G401.6 (cell line): ENCODE measurements around the gene TPD52L1.
"Not testable (repeated sequence)": the region's sequence is repeated elsewhere in the genome, so short reads cannot be mapped to it uniquely, and the experiment has no call there.

Source experiments
- FAIRE-seq: peaks from 2 replicates; lab custom pipeline; 2012; peaks lifted over from hg19 to GRCh38; lab: Jason Lieb, UNC

Gene TPD52L1

GRCh38 chr6:125273965-125274364 is 120.4 kb downstream of the TPD52L1 start:
- FAIRE-seq: no peak

DNA sequence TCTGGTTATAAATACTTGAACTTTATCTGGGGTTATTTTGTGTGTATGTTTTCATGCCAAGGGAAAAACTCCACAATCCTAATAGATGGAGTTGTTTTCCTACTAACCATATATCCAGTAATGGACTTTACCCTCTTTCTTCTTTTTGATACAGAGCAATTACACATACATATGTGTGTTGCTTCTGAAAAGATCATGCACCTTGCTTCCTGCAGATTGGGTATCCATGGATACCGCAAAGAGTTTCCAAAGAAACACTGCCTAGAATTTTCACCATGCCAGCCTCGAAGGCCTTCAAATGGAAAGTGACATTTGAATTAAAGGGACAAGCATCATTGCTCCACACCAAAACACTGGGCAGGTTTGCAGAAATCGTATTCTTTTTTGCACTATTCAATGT is 121.4 kb downstream of the TPD52L1 start:
- FAIRE-seq: no peak

GRCh38 chr6:125275779-125276178 is 122.2 kb downstream of the TPD52L1 start:
- FAIRE-seq: no peak

GRCh38 chr6:125277838-125278237 is 124.3 kb downstream of the TPD52L1 start:
- FAIRE-seq: no peak

GRCh38 chr6:125279961-125280360 is 126.4 kb downstream of the TPD52L1 start:
- no peak for FAIRE-seq

DNA sequence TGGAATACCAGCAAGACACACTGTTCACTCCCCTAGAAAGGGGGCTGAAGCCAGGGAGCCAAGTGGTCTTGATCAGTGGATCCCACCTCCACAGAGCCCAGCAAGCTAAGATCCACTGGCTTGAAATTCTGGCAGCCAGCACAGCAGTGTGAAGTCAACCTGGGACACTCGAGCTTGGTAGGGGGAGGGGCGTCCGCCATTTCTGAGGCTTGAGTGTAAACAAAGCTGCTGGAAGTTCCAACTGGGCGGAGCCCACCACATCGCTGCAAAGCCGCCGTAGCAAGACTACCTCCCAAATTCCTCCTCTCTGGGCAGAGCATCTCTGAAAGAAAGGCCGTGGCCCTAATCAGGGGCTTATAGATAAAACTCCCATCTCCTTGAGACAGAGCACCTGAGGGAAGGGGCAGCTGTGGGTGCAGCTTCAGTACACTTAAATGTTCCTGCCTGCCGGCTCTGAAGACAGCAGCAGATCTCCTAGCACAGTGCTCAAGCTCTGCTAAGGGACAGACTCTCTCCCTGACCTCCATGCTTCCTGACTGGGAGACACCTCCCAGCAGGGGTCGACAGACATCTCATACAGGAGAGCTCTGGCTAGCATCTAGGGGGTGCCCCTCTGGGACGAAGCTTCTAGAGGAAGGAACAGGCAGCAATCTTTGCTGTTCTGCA is 126.9 kb downstream of the TPD52L1 start:
- FAIRE-seq: not testable (repeated sequence)

- FAIRE-seq: not testable (repeated sequence)
Measured at GRCh38 chr6:125282470-125282869, 128.9 kb downstream of the TPD52L1 start.

GRCh38 chr6:125285353-125285752 is 131.8 kb downstream of the TPD52L1 start:
- FAIRE-seq: peak; percentile 50

DNA sequence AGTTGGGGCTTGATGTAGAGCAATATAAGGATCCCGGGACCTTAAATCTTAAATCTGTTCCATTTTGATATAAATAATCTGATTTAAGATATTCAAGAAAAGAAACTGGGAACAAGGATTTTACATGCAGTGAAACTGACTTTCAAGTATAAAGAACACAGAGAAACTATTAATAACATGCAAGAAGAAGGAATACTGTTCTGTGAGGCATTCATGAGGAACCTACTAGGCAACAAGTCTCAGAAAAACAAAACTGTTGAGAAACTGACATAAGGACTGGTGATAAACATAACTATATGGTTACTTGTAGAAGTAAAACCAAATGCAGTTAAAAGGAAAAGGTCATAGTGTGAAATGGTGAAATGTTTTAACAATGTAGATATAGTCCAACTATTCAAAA is 132.4 kb downstream of the TPD52L1 start:
- no peak for FAIRE-seq

DNA sequence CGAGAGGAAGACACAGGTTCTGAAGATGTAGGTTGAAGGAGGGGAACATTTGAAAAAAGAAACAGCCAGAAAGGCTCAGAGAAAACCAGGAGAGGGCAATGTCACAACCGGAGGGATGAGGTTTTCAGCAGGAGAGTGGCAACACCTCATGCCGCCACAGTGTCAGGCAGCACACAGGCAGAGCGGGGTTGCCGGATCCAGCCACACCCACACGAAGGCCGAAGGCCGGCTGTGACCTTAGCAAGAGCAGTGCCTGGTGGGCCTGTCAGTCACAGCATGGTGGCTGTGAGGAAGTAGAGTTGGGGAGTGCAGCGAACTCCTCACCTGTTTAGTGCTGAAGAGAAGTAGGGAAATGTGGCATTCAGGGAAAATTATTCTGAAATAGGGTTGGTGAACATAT is 134.1 kb downstream of the TPD52L1 start:
- no peak for FAIRE-seq

GRCh38 chr6:125293587-125293986 is 140.0 kb downstream of the TPD52L1 start:
- no peak for FAIRE-seq

DNA sequence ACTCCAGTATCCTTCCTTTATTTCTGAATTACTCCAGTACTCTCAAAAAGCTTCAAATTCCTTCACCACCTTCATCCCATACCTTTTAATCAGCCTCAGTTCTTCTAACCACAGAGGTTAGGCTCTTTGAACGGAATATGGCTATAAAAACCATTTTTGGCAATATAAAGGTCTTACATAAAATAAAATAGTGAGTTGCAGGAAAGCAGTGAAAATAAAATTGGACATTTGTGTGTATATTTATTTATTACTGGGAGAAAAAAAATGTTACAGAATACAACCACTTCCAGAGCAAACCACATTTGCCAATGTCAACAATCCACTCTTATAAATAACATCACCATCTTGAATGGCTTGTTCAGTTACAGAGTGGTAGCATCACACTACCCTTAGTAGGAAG is 140.5 kb downstream of the TPD52L1 start:
- no peak for FAIRE-seq

- FAIRE-seq: no peak
Measured at GRCh38 chr6:125294925-125295324, 141.4 kb downstream of the TPD52L1 start.

- no peak for FAIRE-seq
Measured at GRCh38 chr6:125296471-125296870, 142.9 kb downstream of the TPD52L1 start.

GRCh38 chr6:125299257-125299656 is 145.7 kb downstream of the TPD52L1 start:
- no peak for FAIRE-seq

GRCh38 chr6:125300992-125301434 is 147.4 kb downstream of the TPD52L1 start:
- no peak for FAIRE-seq

DNA sequence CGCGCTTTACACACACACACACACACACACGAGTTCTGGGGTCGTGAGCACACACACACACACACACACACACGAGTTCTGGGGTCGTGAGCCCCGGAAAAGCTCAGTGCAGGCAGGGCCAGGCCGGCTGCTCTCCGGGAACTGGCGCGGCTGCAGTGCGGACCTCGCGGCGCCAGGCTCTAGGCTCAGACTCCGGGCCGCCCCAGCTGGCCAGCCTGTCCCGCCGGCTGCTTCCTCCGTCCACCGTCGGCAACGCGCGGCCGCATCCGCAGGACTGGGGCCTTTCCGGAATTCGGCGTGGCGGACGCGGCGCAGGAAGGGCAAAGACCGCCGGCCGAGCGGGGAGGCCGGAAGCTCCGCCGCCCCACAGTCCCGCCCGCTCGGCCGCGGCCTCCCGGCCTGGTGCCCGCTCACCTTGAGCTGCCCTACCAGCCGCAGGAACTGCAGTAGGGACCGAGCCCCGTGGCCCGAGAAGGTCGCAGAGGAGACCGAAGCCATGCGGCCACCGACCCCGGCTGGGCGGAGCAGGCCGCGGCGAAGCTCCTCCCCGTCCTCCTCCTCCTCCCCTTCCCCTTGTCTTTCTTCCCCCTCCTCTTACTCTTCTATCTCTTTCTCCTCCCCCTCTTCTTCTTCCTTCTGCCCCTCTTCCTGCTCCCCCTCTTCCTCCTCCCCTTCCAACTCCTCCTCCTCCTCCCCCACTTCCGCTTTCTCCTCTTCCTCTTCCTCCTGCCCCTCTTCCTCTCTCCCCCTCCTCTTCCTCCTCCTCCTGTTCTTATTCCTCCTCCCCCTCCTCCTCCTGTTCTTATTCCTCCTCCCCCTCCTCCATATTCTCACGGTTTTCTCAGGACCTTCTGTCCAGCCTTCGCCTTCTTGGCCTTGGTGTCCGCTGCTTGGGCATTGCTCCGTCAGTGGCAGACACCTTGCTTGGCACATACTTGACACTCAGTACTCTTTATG is 148.1 kb downstream of the TPD52L1 start, which contains the start of gene HDDC2:
Gene HDDC2, minus strand, starts transcription at position 533 of the 957 bp plus-strand sequence. Its CDS starts 35 bp downstream, at position 498.
- FAIRE-seq: no peak

GRCh38 chr6:125302840-125303511 is 149.4 kb downstream of the TPD52L1 start:
- FAIRE-seq: no peak

GRCh38 chr6:125303512-125303854 is 149.9 kb downstream of the TPD52L1 start:
- FAIRE-seq: no peak

DNA sequence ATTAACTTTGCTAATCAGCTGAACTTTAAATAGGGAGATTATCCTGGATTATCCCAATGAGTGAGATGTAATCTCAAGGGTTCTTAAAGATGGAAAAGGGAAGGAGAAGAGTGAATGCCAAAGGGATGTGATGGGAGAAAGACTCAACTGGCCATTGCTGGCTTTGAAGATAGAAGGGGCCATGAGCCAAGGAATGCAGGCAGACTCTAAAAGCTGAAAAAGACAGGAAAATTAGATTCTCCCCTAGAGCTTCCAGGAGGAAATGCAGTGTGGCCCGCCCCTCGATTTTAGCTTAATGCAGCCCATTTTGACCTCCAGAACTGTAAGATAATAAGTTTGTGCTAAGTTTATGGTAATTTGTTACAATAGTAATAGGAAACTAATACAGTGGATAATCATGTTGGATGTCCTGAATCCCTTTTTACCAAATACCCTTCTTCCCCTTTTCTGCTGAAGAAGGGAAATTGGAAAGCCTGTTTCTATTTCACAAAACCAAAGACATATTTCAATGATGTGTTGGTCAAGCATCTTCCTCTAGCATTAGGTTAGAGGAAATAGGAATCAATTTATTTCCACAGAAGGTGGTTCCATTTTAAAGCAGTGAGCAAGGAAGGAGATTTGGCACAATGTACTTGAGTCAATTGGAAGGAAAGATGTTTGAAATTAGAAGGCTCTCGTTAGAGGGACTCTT is 151.5 kb downstream of the TPD52L1 start:
- no peak for FAIRE-seq

GRCh38 chr6:125306756-125307149 is 153.2 kb downstream of the TPD52L1 start:
- no peak for FAIRE-seq

GRCh38 chr6:125307150-125307838 is 153.7 kb downstream of the TPD52L1 start:
- no peak for FAIRE-seq
